Activated CD4-positive, alpha-beta T cell treated with anti-CD3 and anti-CD28 coated beads, Interleukin-2, amount 50 U/mL, for 24 hours (primary cell): ENCODE data around the gene ANO2.

Experiments used
- DNase-seq, 2 donors: peaks; one replicate each; pipeline ENCODE4 v3.0.0-alpha.2; 2020; ENCODE audit warnings: low read depth in 1 of 2, low spot score in 1 of 2

Gene ANO2

DNA sequence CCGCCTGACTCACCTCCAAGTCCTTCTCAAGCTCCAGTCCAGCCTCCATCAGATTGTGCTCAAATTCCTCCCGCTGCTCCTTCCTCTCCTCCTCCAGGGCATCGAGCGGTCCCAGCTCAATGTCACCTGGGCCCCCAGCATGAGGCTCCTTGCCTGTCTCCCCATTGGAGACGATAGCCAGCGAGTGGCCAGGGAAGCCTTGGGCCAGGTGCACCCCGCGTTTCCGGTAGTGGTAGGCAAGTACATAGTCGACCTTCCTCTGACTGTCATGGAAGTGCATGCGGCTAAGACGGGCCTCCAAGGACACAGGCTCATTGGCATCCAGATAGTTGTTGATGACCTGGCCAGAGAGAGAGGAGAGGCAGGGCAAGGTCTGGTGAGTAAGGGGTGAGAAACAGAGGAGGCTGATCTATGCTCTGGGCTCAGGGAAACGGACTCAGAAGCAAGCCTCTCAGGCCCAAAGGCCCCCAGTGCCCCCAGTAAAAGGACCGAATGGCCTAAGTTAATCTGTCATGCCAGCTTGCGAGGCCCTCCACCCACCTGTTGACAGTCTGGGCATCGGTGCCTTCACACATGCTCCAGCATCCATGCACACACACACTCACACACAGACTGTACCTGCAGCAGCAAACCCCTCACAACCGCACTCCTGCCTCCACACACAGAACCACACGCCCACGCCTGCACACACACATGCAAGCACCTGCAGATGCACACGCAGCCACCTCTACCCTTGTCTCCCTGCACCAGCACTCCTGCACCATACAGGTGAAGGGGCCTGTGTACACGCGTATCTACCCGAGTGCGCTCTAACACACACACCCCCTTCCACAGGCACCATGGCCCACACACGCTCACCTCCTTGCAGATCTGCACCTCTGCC is 23.8 kb downstream of the ANO2 start:
- DNase-seq, result no peak

DNA sequence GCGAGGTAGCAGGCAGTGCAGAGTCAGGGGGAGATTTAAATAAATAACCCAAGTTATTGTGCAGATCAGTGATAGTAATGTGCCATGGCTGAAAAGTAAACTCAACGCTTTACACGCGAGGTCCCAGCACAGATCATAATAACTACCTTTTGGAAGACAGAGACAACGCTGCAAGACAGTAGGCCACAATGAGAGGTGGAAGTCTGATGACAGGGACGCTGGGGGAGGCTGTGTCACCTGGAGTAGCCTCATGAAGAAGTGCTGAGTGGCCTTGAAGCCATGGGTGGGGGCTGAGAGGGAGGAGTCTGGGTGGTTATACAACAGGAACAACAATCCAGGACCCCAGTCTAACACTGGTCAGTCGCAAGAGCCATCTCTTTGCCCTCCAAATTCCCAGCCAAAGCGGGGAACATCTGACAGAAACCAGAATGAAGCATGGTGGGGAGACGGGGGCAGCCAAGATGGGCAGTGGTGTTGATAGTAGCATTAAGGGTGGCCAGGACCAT is 28.2 kb downstream of the ANO2 start:
- no peak for DNase-seq

DNA sequence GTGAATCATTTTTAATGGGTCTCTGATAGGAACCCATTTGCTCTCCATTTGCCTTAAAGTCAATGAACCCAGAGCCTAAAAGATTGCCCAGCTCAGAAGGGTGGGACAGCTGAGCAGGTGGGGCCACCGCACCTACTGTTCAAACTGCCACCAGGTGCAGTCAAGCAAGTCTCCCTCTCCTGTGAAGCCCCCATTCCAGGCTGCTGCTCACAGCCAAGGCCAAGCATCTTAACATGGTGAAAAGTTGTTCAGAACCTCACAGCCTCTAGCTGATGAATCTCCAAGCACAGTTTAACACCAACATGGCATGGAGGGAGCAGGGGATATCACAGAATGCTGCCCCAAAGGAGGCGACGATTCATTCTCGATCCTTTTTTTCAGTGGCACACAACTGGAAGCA is 29.5 kb downstream of the ANO2 start:
- no peak for DNase-seq

DNA sequence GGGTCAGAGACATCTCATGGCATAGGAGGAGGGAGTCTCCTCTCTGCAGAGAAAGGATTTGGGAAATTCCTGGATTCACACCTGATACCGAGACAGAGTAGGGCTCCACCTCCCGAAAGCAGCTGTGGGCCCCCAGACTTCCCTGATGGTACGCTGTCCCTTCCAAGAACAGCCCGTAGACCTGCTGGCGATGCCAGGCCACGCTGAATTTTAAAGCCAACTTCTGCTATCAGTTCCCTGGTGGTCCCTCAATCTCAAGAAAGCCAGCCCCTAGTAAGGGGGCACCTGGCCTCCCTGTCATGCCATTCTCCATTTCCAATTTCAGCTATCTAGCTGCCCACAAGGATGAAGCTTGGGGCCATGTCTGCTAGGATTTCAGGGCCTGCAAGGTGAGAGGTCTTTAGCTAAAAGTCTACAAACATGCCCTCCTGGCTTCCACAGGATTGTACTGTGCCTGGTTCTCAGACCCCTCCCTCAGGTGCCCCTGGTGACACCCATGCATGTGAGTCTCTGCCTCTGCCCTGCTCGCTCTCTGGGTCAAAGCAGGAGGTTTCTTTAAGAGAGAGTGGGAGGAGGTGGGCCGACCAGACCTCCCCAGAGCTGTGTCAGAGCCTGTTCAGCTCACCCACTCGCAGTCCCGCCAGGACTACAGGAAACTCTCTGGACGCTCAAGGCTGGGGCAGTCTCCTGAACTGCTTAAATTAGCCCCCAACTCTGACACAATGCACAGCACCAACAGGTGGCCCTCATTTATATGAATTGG is 30.5 kb downstream of the ANO2 start:
- DNase-seq, result no peak

DNA sequence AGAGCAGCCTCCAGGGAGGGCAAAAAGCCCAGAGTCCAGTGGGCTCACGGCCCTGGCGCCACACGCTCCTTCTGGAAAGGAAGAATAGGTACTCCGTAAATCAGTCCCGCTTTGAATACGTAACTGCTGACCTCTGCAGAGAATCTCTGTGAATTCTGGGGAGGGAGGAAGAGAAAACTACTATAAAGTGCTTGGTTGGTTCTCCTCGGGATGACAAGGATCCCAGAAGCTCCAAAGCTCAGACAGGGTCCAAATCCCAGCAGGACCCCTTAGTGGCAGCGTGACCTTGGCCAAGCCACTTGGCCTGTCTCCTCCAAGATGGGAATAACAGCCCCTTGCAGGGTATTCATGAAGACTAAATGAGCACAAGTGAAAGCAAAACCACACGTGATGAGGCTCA is 31.7 kb downstream of the ANO2 start:
- DNase-seq, result no peak

DNA sequence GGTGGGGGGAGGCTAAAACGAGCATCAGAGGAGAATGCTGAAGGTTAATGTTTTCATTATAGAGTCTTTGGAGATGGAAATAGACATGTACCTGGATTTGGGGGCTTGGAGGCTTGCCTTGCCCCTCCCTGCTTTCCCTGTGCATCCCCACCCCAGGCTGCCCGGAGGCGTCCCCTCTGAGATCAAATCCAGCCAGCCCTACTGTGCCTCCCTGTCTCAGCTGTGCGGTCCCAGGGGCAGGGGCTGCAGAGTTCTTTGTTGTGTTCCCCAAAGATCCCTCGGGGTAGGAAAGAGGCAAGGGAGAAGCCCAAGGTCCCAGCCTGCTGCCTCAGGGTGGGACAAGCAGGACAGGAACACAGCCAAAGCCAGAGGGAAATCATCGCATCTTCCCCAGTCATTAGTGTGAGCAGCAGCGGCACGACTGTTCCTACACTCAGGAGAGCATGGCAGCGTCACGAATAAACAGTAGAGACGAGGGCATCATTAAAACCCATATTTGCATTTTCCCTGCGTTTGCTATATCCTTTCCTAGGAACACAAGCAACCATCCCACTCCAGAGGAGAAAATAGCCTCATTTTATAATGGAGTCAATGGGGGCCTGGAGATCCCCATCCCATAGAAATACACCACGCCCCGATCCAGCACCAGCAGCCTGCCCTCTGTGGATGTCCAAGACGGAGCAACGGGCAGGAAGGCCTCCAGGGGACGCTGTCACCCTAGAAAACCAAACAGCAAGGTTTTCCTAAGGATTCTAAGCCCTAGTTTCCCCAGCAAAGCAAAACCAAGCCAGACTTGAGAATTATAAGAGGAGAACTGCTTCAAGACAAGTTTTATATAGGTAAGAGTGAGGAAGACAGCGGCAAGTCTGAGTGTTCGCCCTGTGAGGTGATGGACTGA is 32.4 kb downstream of the ANO2 start:
- no peak for DNase-seq

DNA sequence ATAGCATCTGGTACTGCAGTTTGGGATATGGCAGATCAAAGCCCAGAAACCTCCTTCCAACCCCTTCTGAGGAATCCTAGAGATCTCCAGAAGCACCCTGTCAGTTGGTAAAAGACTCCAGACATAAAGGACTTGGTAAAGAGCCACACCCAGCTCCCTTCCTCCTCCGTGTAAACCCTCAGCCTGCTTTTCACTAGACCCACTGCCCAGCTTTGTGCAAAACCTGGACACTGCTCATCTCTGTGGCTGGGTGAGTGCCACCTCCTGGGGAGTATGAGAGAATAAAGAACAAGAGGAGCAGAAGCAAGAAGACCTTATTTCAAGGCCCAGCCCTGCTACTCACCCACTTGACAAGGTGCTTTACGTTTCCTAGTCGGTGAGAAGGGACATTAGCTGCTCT is 33.0 kb downstream of the ANO2 start:
- DNase-seq, result no peak

DNA sequence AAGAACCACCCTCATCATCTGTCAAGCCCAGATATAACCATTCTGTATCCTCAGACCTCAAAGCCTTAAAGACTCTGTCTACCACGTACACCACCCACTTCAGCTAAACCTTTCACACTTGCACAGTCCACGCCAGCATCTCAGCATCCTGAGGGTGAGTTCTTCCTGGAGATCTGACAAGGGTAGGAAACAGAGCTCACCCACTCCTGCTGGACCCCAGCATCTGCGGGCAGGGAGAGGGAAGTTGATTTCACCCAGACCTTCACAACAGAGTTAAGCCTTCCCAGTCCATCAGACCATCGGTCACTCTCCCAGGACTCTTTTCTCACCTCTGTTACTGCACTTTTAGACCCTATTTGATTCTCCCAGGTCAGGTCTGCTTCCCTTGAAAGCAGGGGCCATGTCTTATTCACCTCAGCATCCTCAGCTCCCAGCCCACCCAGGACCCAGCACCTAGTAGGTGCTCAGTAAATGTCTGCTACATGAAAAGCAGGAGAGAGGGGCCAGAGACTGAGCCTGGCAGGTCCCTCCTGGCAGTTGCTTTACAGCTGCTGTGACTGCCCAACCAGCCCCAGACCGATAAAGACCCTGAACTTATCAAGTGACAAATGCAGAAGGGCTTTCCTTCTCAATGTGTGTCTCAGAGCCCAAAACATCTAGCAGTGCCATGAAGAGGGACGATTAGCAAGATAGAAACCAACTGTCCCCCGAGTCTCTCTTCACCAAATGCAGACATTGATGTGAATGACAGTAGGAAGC is 34.1 kb downstream of the ANO2 start:
- no peak for DNase-seq

DNA sequence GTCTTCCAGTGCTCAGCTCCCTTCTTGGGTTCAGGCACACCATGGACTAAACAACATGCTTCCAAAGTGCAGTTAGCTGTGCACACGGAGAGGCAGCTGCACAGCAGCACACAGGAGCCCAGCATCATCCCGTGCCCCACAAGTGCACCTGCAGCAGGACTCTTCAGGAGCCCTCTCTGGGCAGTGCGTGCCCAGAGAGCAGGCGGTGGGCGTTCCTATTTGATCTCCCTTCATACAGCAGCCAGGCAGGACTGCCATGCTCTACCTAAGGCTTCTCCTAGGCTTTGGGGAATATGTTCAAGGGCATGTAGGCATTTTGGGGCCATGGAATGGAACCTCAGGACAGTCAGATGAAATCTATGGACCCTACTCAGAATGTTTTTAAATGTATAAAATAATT is 35.5 kb downstream of the ANO2 start:
- DNase-seq, result no peak

DNA sequence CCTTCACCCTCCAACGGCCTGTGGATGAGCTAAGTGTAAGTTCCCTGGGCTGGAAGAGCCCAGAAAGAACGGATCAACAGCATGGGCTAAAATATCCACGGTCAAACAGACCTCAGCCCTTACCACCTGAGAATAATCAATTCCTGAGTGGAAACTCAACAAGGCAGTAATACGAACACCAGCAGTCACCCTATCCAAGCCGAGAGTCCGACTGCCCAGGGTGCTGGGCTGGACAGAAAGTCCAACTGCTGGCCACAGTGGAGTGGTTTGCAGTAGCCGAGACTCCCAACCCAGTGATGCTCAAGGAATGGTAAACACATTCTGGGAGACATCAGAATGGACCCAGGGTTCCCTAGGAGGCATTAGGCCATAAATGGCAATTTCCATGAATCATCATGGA is 36.8 kb downstream of the ANO2 start:
- no peak for DNase-seq

DNA sequence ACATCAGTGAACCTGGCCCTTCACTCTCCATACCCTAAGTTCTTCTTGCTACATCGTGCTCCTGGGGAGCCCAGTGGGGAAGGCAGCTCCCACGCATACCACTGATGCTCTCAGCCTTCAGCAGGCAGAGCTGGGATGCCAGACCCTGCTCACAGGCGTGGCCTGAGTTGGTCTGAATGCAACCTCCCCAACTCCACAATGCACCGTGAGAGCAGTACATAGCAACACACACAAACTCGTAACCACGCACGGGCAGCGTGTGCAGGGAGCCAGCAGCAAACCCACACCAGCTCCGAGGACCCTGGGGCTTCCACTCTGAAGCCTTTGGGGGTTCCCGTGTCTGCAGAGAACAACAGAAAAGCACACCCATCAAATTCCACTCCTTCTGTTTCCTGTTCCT is 37.3 kb downstream of the ANO2 start:
- DNase-seq, result no peak

DNA sequence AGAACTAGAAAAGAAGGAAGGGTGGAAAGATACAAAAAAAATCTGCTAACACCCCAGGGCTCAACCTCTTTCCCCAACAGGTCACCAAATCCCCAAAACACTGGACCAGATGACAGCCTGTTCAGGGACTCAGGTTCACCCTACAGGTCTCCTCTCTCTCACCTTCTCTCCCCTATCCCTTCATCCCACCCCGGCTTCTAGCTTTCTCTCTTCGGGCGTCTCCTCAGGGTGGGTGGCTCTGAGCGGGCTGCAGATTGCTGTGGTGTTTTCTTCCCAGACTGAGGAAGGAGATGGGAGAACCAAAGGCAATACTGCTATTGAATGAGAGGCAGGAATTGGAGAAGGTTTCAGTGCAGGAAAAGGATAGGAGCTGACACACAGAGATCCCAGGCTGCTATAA is 39.3 kb downstream of the ANO2 start:
- no peak for DNase-seq

DNA sequence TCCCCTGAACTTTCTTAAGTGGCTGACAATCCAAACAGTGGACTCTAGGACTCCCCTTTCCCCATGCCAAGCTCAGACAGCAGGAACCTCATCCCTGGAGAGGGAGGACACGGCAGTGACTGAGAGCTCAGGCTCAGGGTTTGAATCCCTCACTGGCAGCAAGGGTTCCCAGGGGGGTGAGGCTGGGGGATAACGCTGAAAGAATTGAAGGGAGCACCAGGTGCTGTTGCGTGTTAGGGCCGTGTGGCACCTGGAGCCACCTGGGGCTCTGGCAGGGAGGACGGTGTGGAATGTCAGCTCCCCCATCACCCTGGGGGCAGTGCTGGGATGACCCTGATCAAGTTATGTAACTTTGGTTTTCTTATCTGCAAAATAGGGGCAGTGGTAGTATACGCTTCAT is 40.1 kb downstream of the ANO2 start:
- DNase-seq, result no peak

DNA sequence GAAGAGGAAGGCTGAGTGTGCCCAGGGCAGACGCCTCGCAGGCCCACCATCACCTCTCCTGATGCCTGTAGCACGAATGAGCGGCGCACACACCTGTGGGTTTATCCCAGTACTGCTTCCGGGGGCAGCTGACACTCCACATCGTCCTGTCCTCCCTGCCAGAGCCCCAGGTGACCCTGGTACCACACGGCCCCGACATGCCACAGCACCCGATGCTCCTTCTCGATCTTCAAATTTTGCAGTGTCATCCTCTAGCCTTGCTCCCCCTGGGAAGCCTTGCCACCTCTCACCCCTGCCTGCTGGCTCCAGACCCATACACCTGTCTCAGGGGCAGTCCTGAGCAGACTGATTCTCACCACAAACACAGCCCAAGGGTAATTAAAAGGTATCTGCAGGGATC is 40.6 kb downstream of the ANO2 start:
- no peak for DNase-seq

DNA sequence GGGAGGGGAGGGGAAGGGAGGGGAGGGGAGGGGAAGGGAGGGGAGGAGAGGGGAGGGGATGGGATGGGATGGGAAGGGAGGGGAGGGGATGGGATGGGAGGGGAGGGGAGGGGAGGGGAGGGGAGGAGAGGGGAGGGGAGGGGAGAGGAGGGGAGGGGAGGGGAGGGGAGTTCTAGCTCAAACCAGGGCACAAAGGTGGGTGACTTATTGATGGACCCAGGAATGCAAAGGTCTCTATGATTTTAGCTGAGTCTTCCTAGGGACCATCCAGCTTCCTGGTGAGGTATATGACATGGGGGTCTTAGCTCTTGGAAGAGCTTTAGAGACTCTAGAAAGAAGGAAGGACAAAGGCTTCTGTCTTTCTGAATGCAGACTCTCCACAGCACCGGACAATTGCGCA is 42.3 kb downstream of the ANO2 start:
- no peak for DNase-seq

DNA sequence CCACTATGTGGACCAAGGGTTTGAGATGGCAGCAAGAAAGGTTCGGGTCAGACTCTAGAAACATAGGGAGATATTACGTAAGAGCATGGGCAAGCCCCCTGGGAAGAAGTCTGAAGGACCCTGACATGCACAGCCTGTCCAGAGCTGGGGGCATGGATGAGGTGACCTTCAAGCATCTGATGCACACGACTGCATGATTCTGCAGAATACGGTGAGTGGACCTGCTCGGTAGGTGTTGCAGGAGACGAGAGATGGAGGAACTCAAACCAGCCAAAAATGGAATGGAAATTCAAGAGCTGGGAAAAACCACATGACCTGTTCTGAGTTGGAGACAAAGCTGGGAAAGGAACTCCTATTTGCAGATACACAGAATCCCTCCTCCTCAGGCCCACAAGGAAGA is 43.6 kb downstream of the ANO2 start:
- no peak for DNase-seq

DNA sequence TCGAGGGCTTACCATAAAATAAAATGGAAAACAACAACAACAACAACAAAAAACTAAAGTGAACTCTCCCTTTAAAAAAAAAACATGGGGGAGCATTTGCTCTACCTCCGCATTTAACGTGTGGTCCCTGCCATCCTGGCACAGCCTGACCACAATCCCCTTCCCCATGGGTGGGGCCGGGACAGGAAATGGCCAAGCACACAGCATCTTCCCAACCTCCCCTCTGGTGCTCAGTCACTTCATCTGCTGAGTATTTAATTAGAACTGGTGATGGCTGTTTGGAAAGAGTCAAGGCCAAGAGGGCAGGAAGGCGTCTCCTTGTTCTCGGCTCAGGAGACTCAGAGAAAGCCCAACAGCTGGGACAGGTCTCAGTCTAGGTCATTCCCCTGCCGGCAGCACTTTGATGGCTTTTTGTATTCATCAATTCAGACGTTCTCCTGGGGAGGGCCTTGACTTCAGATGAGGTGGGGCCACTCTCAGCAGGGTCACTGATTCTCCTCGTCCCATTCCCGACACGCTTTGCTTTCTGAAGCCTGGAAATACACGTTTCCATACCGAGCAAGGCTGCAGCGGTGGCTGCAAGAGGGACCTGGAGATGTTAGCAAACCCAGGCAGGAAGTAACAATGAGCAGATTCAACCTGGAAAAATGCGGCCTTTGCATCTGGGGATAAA is 44.4 kb downstream of the ANO2 start:
- no peak for DNase-seq

DNA sequence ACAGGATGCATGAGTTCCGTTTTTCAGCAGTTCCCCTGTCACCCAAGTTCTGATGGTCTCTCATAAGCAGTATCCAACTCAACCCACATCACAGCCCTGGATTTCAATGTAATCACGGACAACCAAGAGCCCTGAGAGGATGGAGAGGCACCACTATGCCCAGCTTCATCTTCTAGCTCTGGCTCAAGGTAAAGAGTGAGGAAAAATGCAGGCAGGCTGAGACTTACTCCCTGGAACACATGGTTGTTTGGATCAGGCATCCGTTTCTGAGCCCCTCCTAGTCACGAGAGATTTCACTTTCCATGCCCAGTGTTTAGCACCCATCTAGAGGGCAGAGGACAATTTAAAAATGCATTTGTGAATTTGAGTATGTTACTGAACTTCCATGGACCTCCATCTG is 45.0 kb downstream of the ANO2 start:
- DNase-seq, result no peak

DNA sequence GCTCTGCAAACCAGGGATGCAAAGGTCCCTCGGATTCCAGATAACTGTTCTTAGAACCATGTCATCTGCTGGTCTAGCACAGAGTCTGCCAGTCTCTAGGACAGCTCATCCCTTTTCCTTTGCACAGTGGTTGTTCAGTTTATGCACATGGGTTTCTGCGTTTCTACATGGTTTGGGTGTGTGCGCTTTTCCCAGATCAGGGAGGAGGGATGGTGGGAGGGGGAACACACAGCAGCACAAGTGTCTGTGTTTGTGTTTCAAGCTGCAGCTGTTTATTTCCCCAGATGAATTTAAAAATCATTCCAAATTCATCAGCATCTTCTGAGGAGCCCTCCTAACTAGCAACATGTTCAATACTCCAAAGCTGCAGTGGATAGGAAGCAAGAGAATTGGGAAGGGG is 45.4 kb downstream of the ANO2 start:
- no peak for DNase-seq

DNA sequence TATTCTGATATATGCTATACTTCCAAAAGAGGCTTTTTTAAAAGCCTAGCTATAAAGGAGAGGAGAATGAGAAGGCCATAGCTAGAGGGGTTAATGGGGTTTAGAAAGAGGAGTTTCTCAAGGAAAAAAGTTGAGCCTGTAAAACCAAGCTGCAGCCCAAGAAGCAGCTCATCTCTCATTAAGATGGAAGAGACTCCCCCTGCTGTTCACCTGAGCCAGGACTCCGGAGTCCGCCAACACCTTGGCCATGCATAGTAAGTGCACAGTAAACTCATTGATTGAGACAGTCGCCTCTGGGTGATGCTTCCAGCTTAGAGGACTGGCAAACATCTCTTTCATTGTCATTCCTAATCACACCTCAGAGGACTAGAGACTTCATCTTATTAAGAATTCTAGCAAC is 46.2 kb downstream of the ANO2 start:
- DNase-seq, result no peak
